Stimulated activated naive B cell treated with anti-CD40 and anti-IgM and Interleukin-4, amounts not matched to agents 10 μg/mL and 1 μg/mL and 100 μg/mL, for 72 hours (primary cell): ENCODE data around the gene EHD4.
A peak's percentile ranks its signal among the peaks of the same experiment; 100 is the strongest.

Source experiments
- ATAC-seq, 2 donors: fragments of 150-1000 bp; cut with Tn5 transposase; replicated peaks; 2 replicates each; pipeline ENCODE4 v1.10.0; 2021; ENCODE audit warnings: moderate library complexity in 1 of 2
- DNase-seq: peaks from one replicate; pipeline ENCODE4 v3.0.0; 2021
- H3K27ac Mint-ChIP-seq: one replicate; pipeline ENCODE4 v1.8.0; 2022; ENCODE audit warnings: mild to moderate bottlenecking, mixed read lengths
- H3K27me3 Mint-ChIP-seq, 2 donors: one replicate each; pipeline ENCODE4 v1.8.0; 2022; ENCODE audit warnings: mixed read lengths in 2 of 2
- H3K36me3 Mint-ChIP-seq, 2 donors: one replicate each; pipeline ENCODE4 v1.8.0; 2022; ENCODE audit warnings: mixed read lengths in 2 of 2, mild to moderate bottlenecking in 1 of 2
- H3K4me1 Mint-ChIP-seq, 2 donors: one replicate each; pipeline ENCODE4 v1.8.0; 2022; ENCODE audit warnings: mixed read lengths in 2 of 2, mild to moderate bottlenecking in 1 of 2
- H3K4me3 Mint-ChIP-seq, 2 donors: one replicate each; pipeline ENCODE4 v1.8.0; 2022; ENCODE audit warnings: mild to moderate bottlenecking in 2 of 2, mixed read lengths in 2 of 2, moderate library complexity in 1 of 2
- H3K9me3 Mint-ChIP-seq, 2 donors: one replicate each; pipeline ENCODE4 v1.8.0; 2022; ENCODE audit warnings: mixed read lengths in 2 of 2, mild to moderate bottlenecking in 1 of 2

Gene EHD4

DNA sequence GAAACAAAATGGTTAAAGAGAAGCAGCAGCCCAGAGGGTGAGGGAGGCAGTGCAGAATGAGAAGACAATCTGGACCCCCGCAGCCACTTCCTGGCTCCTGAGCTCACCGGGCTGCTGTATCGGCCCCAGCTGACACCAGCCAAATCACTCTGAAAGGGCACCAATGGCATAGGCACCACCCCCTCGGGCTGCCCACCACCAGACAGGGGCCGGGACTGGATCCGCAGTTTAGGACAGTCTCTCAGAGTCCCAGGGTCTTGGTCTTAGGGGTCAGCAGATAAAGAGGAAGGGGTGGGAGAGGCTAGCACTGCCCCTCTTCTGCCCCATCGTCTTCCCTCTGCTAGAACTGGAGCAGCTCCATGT, 17.9 kb upstream of the EHD4 start:
- Mint-ChIP-seq H3K36me3 (no peaks in the 10 kb centered on the region), H3K4me3 (no peak overlapping the region), H3K4me1 (no peaks in the 10 kb centered on the region), H3K9me3 (no peaks in the 10 kb centered on the region), H3K27ac (no peak overlapping the region), H3K27me3 (peaks cover 6 to 10% of the 10 kb centered on the region in 2 donors)
- no peak for DNase-seq
- ATAC-seq = no peak

DNA sequence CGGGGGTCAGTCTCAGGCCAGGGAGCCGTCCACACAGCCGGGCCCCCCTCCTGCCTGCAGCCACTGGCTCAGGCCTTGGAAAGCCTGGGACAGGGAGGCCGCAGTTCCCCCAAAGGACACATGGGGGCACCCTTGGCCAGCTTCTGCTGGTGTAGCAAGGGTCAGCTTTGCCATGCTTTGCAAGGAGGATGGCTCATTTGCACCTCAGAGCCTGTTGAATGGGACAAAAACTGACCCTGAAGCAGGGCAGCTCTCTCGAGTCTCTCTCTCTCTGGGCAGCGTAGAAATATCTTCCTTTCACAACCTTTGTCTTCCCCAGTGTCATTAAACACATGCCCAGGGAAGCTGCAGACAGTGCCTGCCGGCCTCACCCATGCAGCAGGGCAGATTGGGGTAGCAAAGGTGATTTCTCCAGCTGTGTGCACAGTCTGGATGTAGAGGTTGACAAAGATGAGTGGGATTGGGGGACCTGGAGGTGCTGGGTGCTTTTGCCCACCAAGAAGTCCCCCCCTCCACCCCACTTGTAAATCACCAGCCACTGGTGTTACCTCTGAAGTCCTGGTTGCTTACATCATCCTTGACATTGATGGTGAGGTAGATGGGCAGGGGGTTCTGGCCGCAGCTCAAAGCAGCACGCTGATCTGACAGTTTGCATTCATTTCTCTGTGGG, 17.4 kb upstream of the EHD4 start:
- Mint-ChIP-seq H3K27me3 (peaks cover 6 to 10% of the 10 kb centered on the region in 2 donors), H3K36me3 (no peaks in the 10 kb centered on the region)

DNA sequence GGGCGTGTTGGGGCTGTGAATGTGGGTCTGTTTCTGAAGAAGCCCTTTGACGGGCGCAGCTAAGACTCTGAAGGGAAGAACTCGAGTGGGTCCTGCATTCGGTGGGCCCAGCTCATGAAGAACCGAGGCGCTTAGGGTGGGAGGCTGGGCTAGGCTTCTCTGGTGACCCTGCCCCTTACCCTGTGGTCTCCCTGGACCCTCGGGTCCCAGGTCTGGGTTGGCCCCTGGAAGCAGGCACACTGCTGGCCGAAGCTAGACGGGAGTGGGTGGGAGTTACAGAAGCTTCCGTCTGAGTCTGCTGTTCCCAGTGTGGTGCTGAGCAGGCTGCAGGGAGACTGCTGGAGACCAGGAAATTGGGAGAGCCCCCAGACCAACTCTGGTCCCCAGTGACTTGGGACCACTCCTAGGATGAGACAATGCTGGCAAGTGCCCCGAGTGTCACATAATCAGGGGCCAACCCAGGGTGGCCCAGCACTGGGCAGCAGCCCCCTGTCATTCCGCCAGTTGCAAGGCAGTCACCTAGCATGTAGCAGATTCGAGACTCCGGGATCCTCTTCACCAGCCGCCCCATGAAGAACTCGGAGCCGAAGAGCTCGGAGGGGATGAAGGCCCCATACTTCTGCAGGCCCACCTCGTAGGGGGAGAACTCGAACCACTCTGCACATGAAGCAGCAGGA, 16.7 kb upstream of the EHD4 start:
- no peaks in the 10 kb centered on the region for H3K4me1 Mint-ChIP-seq
- H3K36me3 Mint-ChIP-seq = no peaks in the 10 kb centered on the region
- peaks cover 6 to 10% of the 10 kb centered on the region in 2 donors for H3K27me3 Mint-ChIP-seq
- no peak for ATAC-seq
- no peaks in the 10 kb centered on the region for H3K9me3 Mint-ChIP-seq
- no peak overlapping the region for H3K27ac Mint-ChIP-seq
- no peak for DNase-seq
- H3K4me3 Mint-ChIP-seq = no peak overlapping the region

More for the DNA sequence above, 17.4 kb upstream of the EHD4 start:
- no peaks in the 10 kb centered on the region for H3K9me3 Mint-ChIP-seq
- peak; percentile 75 for DNase-seq
- H3K4me3 Mint-ChIP-seq = no peak overlapping the region
- ATAC-seq = peak; percentile 95 to 98
- H3K27ac Mint-ChIP-seq = no peak overlapping the region
- no peaks in the 10 kb centered on the region for H3K4me1 Mint-ChIP-seq

DNA sequence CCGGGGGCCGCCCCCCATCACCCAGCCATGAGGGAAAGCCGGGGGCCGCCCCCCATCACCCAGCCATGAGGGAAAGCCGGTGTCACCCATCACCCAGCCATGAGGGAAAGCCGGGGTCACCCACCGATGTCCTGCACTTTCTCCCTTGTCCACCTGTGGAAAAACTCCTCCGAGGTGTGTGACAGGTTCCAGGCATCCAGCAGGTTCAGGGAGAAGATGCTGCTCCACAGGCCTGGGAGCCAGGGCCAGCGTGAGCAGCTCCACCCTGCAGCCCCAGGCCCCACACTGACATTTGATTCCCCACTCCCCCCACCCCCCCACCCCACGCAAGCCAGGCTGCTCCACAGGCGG, 15.5 kb upstream of the EHD4 start:
- H3K27ac Mint-ChIP-seq = no peak overlapping the region
- no peak for DNase-seq
- H3K27me3 Mint-ChIP-seq = peaks cover 6 to 10% of the 10 kb centered on the region in 2 donors
- H3K9me3 Mint-ChIP-seq = no peaks in the 10 kb centered on the region
- no peak for ATAC-seq
- no peak overlapping the region for H3K4me3 Mint-ChIP-seq
- no peaks in the 10 kb centered on the region for H3K36me3 Mint-ChIP-seq
- H3K4me1 Mint-ChIP-seq = no peaks in the 10 kb centered on the region

GRCh38 chr15:41987246-41987924, 15.0 kb upstream of the EHD4 start:
- DNase-seq = no peak
- Mint-ChIP-seq H3K27ac (no peak overlapping the region), H3K4me1 (no peaks in the 10 kb centered on the region), H3K9me3 (no peaks in the 10 kb centered on the region), H3K36me3 (no peaks in the 10 kb centered on the region), H3K27me3 (peaks cover 6 to 9% of the 10 kb centered on the region in 2 donors), H3K4me3 (no peak overlapping the region)
- ATAC-seq = no peak

- Mint-ChIP-seq H3K4me1 (no peaks in the 10 kb centered on the region), H3K4me3 (no peak overlapping the region), H3K27ac (no peak overlapping the region), H3K27me3 (peaks cover 6 to 7% of the 10 kb centered on the region in 2 donors), H3K9me3 (no peaks in the 10 kb centered on the region), H3K36me3 (no peaks in the 10 kb centered on the region)
- DNase-seq = no peak
- no peak for ATAC-seq
Observed at GRCh38 chr15:41985236-41986160, 13.1 kb upstream of the EHD4 start.

DNA sequence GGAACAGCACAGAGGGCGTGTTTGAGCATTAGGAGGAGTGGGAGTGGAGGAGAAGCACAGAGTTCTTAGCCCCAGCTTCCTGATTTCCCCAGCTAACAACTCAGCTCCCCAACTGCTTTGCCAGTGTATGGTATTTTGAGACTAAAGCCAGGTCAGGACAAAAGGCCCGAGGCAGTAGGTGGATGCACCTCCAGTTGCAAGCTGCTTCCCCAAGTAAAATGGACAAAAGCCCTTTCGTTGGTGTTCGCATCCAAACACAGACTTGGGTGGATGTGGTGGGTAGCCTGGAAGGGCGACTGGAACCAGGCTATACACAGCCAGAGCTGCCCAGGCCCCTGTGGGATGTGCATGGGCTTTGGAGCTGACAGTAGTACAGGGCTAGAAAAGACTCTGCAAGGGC, 12.3 kb upstream of the EHD4 start:
- no peaks in the 10 kb centered on the region for H3K36me3 Mint-ChIP-seq
- DNase-seq = no peak
- H3K4me1 Mint-ChIP-seq = no peaks in the 10 kb centered on the region
- no peak overlapping the region for H3K4me3 Mint-ChIP-seq
- H3K9me3 Mint-ChIP-seq = no peaks in the 10 kb centered on the region
- ATAC-seq = no peak
- H3K27ac Mint-ChIP-seq = no peak overlapping the region
- peaks cover 6 to 7% of the 10 kb centered on the region in 2 donors for H3K27me3 Mint-ChIP-seq

DNA sequence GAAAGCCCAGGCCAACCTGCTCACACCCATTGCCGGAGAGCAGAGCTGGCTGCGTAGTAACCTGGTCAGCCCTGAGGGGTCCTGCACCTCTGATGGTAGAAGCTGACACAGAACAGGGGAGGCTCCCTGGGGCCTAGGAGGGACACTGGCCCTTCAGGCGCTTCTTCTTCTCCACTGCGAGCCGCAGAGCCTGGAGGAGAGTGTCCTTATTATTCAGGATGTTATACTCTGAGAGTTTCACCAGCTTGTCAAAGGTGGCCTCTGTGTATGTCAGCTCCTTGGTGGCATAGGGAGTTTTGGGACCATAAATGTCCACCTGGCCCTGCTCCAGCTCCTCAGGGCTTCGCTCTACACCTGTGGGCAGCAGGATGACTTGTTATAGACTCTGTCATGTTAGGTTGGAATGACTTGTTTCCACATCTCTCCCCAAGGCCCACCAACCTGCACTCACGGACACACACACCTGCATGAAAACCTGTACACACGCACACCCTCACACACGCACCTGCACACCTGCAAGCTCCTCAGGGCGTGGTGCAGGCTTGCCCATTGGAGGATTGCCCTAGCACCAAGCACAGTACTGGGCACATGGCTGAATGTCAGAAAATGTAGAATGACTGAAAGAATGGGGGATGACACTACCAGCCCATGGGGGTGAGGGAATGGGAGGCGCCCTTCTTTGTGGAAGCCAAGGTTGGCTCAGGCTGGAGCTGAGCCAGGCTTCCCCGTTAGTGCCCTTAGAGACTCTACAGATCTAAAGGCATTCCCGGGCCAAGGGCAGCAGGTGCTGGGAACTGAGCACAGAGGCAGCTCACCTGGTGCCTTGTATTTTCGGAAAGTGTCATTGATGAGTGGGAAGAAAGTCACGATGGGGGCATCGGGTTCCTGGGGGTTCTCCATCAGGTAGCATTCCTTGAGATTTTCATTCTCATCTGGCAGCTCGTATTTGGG, 11.5 kb upstream of the EHD4 start:
- no peaks in the 10 kb centered on the region for H3K9me3 Mint-ChIP-seq
- no peak overlapping the region for H3K4me3 Mint-ChIP-seq
- H3K4me1 Mint-ChIP-seq = no peaks in the 10 kb centered on the region
- peaks cover 6 to 7% of the 10 kb centered on the region in 2 donors for H3K27me3 Mint-ChIP-seq
- DNase-seq (no peak), ATAC-seq (no peak)
- no peak overlapping the region for H3K27ac Mint-ChIP-seq
- no peaks in the 10 kb centered on the region for H3K36me3 Mint-ChIP-seq

DNA sequence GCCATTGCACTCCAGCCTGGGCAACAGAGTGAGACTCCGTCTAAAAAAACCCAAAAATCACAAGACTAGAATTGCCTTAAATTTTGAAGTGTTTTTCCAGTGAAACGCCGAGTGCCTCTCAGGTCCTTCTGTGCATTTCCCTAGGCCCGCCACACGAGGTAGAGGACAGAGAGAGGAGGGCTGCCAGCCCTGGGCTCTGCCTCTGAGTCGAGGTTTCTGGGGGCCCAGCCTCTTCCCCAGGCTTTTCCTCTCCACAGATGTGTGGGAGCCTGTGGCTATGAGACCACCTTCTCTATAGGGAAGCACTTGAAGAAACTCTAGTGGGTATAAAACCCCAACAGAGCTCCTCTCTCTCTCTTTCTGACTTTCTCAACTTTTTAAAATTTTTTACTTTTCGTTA, 10.9 kb upstream of the EHD4 start:
- H3K27me3 Mint-ChIP-seq = peaks cover 0 to under 1% of the 10 kb centered on the region in 2 donors
- no peaks in the 10 kb centered on the region for H3K4me1 Mint-ChIP-seq
- H3K27ac Mint-ChIP-seq = no peak overlapping the region
- no peaks in the 10 kb centered on the region for H3K36me3 Mint-ChIP-seq
- no peak for ATAC-seq
- H3K4me3 Mint-ChIP-seq = no peak overlapping the region
- no peaks in the 10 kb centered on the region for H3K9me3 Mint-ChIP-seq
- DNase-seq = no peak

- DNase-seq (no peak), ATAC-seq (no peak)
- Mint-ChIP-seq H3K4me3 (no peak overlapping the region), H3K4me1 (no peaks in the 10 kb centered on the region), H3K27ac (no peak overlapping the region), H3K9me3 (no peaks in the 10 kb centered on the region), H3K27me3 (no peaks in the 10 kb centered on the region), H3K36me3 (no peaks in the 10 kb centered on the region)
Observed at GRCh38 chr15:41982133-41982930, 10.0 kb upstream of the EHD4 start.

GRCh38 chr15:41981371-41982132, 9.2 kb upstream of the EHD4 start:
- Mint-ChIP-seq H3K27me3 (no peaks in the 10 kb centered on the region), H3K4me3 (no peak overlapping the region), H3K27ac (no peak overlapping the region), H3K4me1 (no peaks in the 10 kb centered on the region), H3K36me3 (no peaks in the 10 kb centered on the region), H3K9me3 (no peaks in the 10 kb centered on the region)
- ATAC-seq (no peak), DNase-seq (no peak)

DNA sequence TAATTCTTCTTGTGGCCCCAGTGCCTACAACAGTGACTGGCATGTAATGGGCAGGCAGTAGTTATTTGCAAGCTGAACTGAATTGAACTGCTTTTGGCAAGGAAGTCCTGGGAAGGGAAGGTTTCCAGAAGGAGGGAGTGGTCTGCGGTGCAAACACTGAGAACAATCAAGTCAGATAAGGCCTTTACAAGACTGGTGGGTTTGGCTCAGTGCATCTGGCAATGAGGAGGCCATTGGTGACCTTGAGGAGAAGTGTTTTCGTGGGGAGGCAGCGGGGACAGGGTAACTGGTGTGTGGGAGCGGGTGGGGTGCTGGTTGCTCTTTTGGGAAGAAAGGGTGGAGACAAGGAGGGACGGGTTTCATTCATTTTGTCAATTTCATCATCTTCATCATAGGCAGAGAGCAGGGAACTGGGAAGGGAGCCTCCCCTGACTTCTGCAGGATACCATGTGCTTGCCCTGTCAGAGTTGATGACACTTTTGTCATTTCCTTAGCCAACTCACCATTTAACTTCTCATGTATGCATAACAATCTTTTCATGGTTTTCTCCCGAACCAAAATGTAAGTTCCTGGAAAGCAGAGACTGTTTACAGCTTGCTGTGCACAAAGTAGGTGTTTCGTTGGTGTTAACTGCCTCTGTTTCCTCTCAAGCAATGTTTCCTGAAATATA, 8.4 kb upstream of the EHD4 start:
- Mint-ChIP-seq H3K4me1 (no peaks in the 10 kb centered on the region), H3K27ac (no peak overlapping the region), H3K4me3 (no peak overlapping the region), H3K36me3 (no peaks in the 10 kb centered on the region), H3K9me3 (no peaks in the 10 kb centered on the region), H3K27me3 (peaks cover under 1% of the 10 kb centered on the region in 2 donors)
- ATAC-seq (no peak), DNase-seq (no peak)
